ENCODE measurements around the gene KCNIP1.

GRCh38 chr5:170508660-170509347 lies 5.0 kb downstream of the KCNIP1 start:
- no peak for TF ChIP-seq EZH2 (IDR thresholded peaks at IDR 0.05)
- TF ChIP-seq POLR2AphosphoS5 (IDR thresholded peaks at IDR 0.05; ENCODE audit: borderline replicate concordance, low read depth, low read length), result no peak
- no peak for TF ChIP-seq FOXP2 (optimal IDR thresholded peaks at IDR 0.05; ENCODE audit: control extremely low read depth, extremely low read length, insufficient read depth)
